Measurements from ENCODE around the gene ADGRF1.
A peak's percentile ranks its signal among the peaks of the same experiment; 100 is the strongest.

Gene ADGRF1

GRCh38 chr6:47079638-47080037 lies 37.5 kb upstream of the ADGRF1 start:
- TF ChIP-seq, protein P1, sequence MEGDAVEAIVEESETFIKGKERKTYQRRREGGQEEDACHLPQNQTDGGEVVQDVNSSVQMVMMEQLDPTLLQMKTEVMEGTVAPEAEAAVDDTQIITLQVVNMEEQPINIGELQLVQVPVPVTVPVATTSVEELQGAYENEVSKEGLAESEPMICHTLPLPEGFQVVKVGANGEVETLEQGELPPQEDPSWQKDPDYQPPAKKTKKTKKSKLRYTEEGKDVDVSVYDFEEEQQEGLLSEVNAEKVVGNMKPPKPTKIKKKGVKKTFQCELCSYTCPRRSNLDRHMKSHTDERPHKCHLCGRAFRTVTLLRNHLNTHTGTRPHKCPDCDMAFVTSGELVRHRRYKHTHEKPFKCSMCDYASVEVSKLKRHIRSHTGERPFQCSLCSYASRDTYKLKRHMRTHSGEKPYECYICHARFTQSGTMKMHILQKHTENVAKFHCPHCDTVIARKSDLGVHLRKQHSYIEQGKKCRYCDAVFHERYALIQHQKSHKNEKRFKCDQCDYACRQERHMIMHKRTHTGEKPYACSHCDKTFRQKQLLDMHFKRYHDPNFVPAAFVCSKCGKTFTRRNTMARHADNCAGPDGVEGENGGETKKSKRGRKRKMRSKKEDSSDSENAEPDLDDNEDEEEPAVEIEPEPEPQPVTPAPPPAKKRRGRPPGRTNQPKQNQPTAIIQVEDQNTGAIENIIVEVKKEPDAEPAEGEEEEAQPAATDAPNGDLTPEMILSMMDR (IDR thresholded peaks at IDR 0.05; ENCODE audit: low read depth, low read length, poor library complexity, severe bottlenecking) = peak; percentile 12
- TF ChIP-seq EZH2phosphoT487 (IDR thresholded peaks at IDR 0.05; ENCODE audit: borderline replicate concordance, low read length) = no peak
- Histone ChIP-seq H3K9me3 (ENCODE audit: control insufficient read depth, insufficient read depth, low read length) (no peaks in the 10 kb centered on the region), H4K20me1 (ENCODE audit: control insufficient read depth, insufficient read depth, low read depth, low read length) (no peaks in the 10 kb centered on the region), H3K4me2 (ENCODE audit: low read length) (no peak overlapping the region), H3K9me2 (replicated peaks; ENCODE audit: control insufficient read depth, low read length) (no peaks in the 10 kb centered on the region), H3K27me3 (ENCODE audit: control insufficient read depth, low read length) (peaks cover 14% of the 10 kb centered on the region), H3K36me3 (ENCODE audit: control insufficient read depth, low read length) (no peaks in the 10 kb centered on the region), H3F3A (ENCODE audit: control insufficient read depth, insufficient read depth) (no peaks in the 10 kb centered on the region), H3K4me1 (ENCODE audit: control insufficient read depth, low read length) (no peaks in the 10 kb centered on the region), H3K27ac (ENCODE audit: low read depth, low read length) (no peak overlapping the region), H3K4me3 (ENCODE audit: low read length) (no peak overlapping the region), H3K79me2 (ENCODE audit: control insufficient read depth, low read length) (no peaks in the 10 kb centered on the region)

DNA sequence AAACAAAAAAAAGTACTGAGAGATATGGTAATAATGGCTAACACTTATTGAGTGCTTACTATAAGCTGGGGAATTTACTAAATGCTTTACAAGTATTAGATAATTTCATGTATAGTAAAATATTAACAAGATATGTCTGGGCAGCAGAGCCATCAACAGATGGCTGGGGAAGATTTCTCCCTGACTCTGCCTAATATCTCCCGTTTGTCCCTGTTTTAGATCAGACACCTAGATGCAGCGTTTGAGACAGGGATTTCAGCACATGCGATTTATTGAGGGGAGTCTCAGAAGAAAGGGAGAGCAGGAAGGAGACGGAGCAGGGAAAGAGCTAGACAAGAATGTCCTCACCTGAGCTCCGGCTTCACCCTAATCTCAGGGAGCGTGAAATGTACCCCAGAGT lies 36.9 kb upstream of the ADGRF1 start:
- Histone ChIP-seq H3K9me2 (replicated peaks; ENCODE audit: control insufficient read depth, low read length) (no peaks in the 10 kb centered on the region), H3K79me2 (ENCODE audit: control insufficient read depth, low read length) (no peaks in the 10 kb centered on the region), H3K27me3 (ENCODE audit: control insufficient read depth, low read length) (peaks cover 14% of the 10 kb centered on the region), H3K36me3 (ENCODE audit: control insufficient read depth, low read length) (no peaks in the 10 kb centered on the region), H3K4me2 (ENCODE audit: low read length) (no peak overlapping the region), H3K4me1 (ENCODE audit: control insufficient read depth, low read length) (no peaks in the 10 kb centered on the region), H3K27ac (ENCODE audit: low read depth, low read length) (no peak overlapping the region), H4K20me1 (ENCODE audit: control insufficient read depth, insufficient read depth, low read depth, low read length) (no peaks in the 10 kb centered on the region), H3K4me3 (ENCODE audit: low read length) (no peak overlapping the region), H3F3A (ENCODE audit: control insufficient read depth, insufficient read depth) (no peaks in the 10 kb centered on the region), H3K9me3 (ENCODE audit: control insufficient read depth, insufficient read depth, low read length) (no peaks in the 10 kb centered on the region)
- no peak for TF ChIP-seq EZH2phosphoT487 (IDR thresholded peaks at IDR 0.05; ENCODE audit: borderline replicate concordance, low read length)
- TF ChIP-seq, protein P1 (IDR thresholded peaks at IDR 0.05; ENCODE audit: low read depth, low read length, poor library complexity, severe bottlenecking) = no peak

DNA sequence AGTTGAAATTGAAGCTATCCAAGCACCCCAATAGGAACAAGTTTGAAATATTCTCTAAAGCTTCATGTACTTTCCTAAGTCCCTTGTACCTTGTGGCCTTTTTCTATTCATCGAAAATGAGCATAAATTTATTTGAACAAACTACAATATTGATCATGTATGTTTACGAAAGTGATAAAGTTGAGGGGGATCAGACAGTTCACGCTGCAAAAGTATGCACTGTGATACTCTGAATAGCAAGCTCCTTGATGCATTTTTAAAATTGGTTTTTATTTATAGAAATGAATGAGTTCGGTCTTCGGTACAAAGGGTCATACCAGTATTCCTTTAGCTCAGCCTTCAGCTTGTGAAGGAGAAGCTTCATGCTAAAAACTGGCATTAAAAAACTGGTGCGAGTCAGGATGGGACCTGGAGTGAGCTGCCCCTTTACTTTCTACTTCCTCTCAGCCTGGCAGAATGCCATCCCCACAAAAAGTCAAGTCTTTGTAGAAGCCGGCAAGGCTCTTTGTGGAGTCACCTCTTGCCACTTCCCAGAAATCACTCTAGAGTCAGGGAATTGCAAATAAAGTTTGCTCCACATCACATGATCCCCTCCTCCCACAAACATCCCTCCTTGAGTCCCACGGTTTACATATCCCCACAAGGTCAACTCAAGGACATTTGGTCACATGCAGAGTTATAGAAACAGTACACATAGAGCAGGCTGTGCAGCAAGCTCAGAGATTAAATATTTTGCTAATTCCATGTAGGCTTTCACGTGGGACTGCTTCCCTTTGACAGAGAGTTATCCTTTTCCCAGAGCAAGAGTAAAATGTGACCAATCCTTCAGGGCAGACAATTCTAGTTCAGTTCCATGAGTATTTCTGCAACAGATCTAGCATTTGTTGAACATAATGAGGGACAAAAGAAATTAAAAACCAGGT lies 34.6 kb upstream of the ADGRF1 start:
- no peak overlapping the region for H3K27ac ChIP-seq (ENCODE audit: low read depth, low read length)
- no peak for TF ChIP-seq EZH2phosphoT487 (IDR thresholded peaks at IDR 0.05; ENCODE audit: borderline replicate concordance, low read length)
- TF ChIP-seq, protein P1 (IDR thresholded peaks at IDR 0.05; ENCODE audit: low read depth, low read length, poor library complexity, severe bottlenecking) = no peak
- no peaks in the 10 kb centered on the region for H4K20me1 ChIP-seq (ENCODE audit: control insufficient read depth, insufficient read depth, low read depth, low read length)
- no peaks in the 10 kb centered on the region for H3K36me3 ChIP-seq (ENCODE audit: control insufficient read depth, low read length)
- no peaks in the 10 kb centered on the region for H3K79me2 ChIP-seq (ENCODE audit: control insufficient read depth, low read length)
- no peaks in the 10 kb centered on the region for H3K9me2 ChIP-seq (replicated peaks; ENCODE audit: control insufficient read depth, low read length)
- no peaks in the 10 kb centered on the region for H3K9me3 ChIP-seq (ENCODE audit: control insufficient read depth, insufficient read depth, low read length)
- H3K27me3 ChIP-seq (ENCODE audit: control insufficient read depth, low read length) = peaks cover 14% of the 10 kb centered on the region
- no peaks in the 10 kb centered on the region for H3F3A ChIP-seq (ENCODE audit: control insufficient read depth, insufficient read depth)
- H3K4me3 ChIP-seq (ENCODE audit: low read length) = no peak overlapping the region
- no peak overlapping the region for H3K4me2 ChIP-seq (ENCODE audit: low read length)
- no peaks in the 10 kb centered on the region for H3K4me1 ChIP-seq (ENCODE audit: control insufficient read depth, low read length)

Data from DOHH2 (cell line).